MG63 (cell line): ENCODE data around the gene CDH24. TPM values are rescaled to one million over a fixed set of nuclear protein-coding genes. Genes with fewer than 3 reads are reported as not detected.

ENCODE experiments used
- DNase-seq: peaks from one replicate; pipeline ENCODE4 v3.0.0-alpha.2; 2020
- H3K27me3 ChIP-seq: fragments of 250-450 bp; sonication (Bioruptor Pico); 2 replicates; pipeline ENCODE4 v1.5.1; 2020; ENCODE audit warnings: mild to moderate bottlenecking, moderate library complexity
- H3K36me3 ChIP-seq: fragments of 250-450 bp; sonication (Bioruptor Pico); 2 replicates; pipeline ENCODE4 v1.5.1; 2020; ENCODE audit warnings: mild to moderate bottlenecking, moderate library complexity
- H3K4me3 ChIP-seq: fragments of 250-450 bp; sonication (Bioruptor Pico); 2 replicates; pipeline ENCODE4 v1.5.1; 2020; ENCODE audit warnings: mild to moderate bottlenecking, moderate library complexity
- H3K9me3 ChIP-seq: fragments of 250-450 bp; sonication (Bioruptor Pico); 2 replicates; pipeline ENCODE4 v1.5.1; 2020; ENCODE audit warnings: mild to moderate bottlenecking, moderate library complexity
- total RNA-seq: library from RNA; depleted of rRNA; stranded (reverse); fragments of >200 nt; shearing (Covaris generic); gene quantifications from 2 replicates; pipeline ENCODE4 v1.2.3, GENCODE V29; 2014; ENCODE audit warnings: low replicate concordance

CDH24 gene
- total RNA-seq, 1 experiment from 2014 or later, result 1.9 TPM

- no peaks in the 10 kb centered on the region for H3K36me3 ChIP-seq
- H3K27me3 ChIP-seq, result no peaks in the 10 kb centered on the region
- no peak for DNase-seq
- no peaks in the 10 kb centered on the region for H3K9me3 ChIP-seq
- H3K4me3 ChIP-seq, result no peak overlapping the region
Measured at GRCh38 chr14:23040100-23040499, 17.2 kb downstream of the CDH24 start.

DNA sequence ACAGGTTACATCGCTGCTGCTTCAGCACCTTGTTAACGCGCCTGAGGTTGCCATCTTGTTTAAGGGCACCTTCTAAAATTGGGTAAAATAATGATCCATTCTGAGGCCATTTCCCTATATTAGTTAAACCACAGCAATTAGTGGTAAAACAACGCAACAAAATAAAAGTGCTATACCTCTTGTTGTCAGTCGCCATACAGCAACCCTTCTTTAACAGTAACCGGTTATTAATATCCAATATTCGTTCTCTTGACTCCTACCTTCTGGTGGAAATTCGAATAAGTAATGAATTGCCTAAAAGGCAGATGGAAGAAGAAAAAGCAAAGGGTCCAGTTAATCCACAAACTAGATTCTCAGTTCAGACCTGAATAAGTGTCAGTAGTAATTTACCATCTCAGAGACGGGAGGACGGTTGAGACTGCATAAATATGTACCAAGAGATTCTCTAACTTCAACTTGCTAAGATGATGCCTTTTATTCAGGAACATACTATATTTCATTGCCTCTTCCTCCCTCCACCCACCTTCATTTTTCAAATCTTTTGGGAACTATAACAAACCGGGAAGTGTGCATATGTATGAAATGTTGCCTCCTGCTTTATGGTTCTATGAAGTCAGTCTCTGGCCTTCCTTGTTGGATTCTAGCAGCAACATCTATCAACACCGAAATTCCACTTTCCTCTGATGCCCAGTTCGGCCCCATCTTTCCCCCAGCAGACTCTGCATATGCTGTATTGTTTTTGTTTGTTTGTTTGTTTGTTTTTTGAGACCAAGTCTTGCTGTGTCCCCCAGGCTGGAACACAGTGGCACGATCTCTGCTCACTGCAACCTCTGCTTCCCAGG, 21.8 kb downstream of the CDH24 start:
- Histone ChIP-seq H3K36me3 (peaks cover 28% of the 10 kb centered on the region), H3K27me3 (no peaks in the 10 kb centered on the region), H3K4me3 (peak overlapping the region; percentile 80), H3K9me3 (no peaks in the 10 kb centered on the region)
- no peak for DNase-seq

DNA sequence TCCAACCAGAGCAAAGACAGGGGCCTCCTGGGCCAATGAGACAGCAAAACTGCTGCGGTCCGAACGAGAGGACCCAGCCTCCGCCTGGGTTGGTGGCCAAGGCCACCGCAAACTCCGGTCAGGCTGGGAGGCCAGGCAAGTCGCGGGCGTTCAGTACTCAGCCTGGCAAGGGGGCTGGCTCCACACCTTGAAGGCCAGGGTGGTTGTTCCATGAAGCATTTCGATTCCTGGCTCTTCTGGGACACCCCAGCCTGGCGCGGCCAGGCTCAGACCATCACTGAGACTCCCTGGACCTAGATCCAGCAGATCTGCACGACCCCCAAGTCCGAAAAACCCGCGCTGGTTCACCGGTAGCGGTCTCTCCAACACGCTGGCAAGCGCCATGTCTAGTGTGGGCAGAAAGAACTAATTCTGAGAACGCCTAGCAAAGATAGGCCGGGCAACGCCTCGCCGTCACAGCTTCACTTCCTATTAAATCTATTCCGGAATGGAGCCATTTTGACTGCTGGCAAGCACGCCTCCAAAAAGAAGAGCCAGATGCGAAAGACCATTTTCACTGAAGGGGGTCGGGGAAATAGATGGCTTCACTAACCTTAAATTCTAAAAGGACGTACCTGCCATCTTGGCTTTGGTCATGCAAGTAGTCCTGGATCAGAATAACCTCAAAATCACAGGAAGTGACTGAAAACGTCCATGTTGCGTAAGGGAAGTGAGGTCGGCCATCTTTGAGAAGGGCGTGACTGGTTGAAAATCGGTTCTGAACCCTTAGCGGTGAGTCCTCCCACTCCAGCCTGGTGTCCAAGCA, 22.6 kb downstream of the CDH24 start, which contains the start of gene PSMB5:
PSMB5 (minus strand) TSS at position 403 of the 805 bp plus-strand sequence; CDS start at position 384, 19 bp downstream.
- peaks cover 30% of the 10 kb centered on the region for H3K36me3 ChIP-seq
- no peaks in the 10 kb centered on the region for H3K9me3 ChIP-seq
- DNase-seq, result peak; percentile 84
- H3K27me3 ChIP-seq, result no peaks in the 10 kb centered on the region
- peak within 1 kb of the TSS; percentile 80 for H3K4me3 ChIP-seq

GRCh38 chr14:23033801-23034497, 23.4 kb downstream of the CDH24 start:
- Histone ChIP-seq H3K4me3 (peak overlapping the region; percentile 80), H3K9me3 (no peaks in the 10 kb centered on the region), H3K27me3 (no peaks in the 10 kb centered on the region), H3K36me3 (peaks cover 33% of the 10 kb centered on the region)
- no peak for DNase-seq

GRCh38 chr14:23033251-23033727, 24.0 kb downstream of the CDH24 start:
- H3K36me3 ChIP-seq, result peaks cover 35% of the 10 kb centered on the region
- no peaks in the 10 kb centered on the region for H3K27me3 ChIP-seq
- no peaks in the 10 kb centered on the region for H3K9me3 ChIP-seq
- DNase-seq, result no peak
- peak overlapping the region; percentile 80; the same call in 1 of the 2 replicates for H3K4me3 ChIP-seq

GRCh38 chr14:23030936-23031335, 26.4 kb downstream of the CDH24 start:
- H3K4me3 ChIP-seq, result no peak overlapping the region
- peaks cover 37% of the 10 kb centered on the region for H3K36me3 ChIP-seq
- no peaks in the 10 kb centered on the region for H3K9me3 ChIP-seq
- DNase-seq, result no peak
- no peaks in the 10 kb centered on the region for H3K27me3 ChIP-seq

GRCh38 chr14:23028799-23029198, 28.5 kb downstream of the CDH24 start:
- Histone ChIP-seq H3K4me3 (no peak overlapping the region), H3K36me3 (peaks cover 42% of the 10 kb centered on the region), H3K9me3 (no peaks in the 10 kb centered on the region), H3K27me3 (no peaks in the 10 kb centered on the region)
- DNase-seq, result no peak

GRCh38 chr14:23025151-23025814, 32.0 kb downstream of the CDH24 start:
- Histone ChIP-seq H3K36me3 (peaks cover 12% of the 10 kb centered on the region), H3K27me3 (no peaks in the 10 kb centered on the region), H3K4me3 (no peak overlapping the region), H3K9me3 (no peaks in the 10 kb centered on the region)
- DNase-seq, result no peak

DNA sequence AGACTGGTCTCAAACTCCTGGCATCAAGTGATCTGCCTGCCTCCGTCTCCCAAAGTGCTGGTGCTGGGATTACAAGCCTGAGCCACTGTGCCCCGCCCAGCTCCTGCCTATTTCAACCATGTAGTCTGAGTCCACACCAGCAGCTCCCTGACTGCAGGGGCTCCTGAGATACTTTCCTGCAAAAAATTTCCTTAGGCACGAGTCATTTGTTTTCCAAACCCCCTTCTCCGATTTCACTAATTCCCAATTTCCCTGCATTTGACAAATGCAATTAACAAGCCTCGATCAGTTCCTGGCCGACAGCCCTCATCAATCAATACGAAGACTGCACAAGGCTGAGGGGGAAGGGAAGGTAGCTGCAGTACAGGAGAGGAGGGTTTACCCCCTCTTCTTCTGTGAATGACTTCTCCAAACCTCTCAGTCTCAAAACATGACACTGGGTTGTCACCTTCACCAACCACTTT, 32.7 kb downstream of the CDH24 start:
- Histone ChIP-seq H3K36me3 (peaks cover 12% of the 10 kb centered on the region), H3K27me3 (no peaks in the 10 kb centered on the region), H3K4me3 (no peak overlapping the region), H3K9me3 (no peaks in the 10 kb centered on the region)
- no peak for DNase-seq

- Histone ChIP-seq H3K36me3 (peaks cover 7% of the 10 kb centered on the region), H3K27me3 (no peaks in the 10 kb centered on the region), H3K4me3 (no peak overlapping the region), H3K9me3 (no peaks in the 10 kb centered on the region)
- no peak for DNase-seq
Measured at GRCh38 chr14:23023795-23024152, 33.5 kb downstream of the CDH24 start.

DNA sequence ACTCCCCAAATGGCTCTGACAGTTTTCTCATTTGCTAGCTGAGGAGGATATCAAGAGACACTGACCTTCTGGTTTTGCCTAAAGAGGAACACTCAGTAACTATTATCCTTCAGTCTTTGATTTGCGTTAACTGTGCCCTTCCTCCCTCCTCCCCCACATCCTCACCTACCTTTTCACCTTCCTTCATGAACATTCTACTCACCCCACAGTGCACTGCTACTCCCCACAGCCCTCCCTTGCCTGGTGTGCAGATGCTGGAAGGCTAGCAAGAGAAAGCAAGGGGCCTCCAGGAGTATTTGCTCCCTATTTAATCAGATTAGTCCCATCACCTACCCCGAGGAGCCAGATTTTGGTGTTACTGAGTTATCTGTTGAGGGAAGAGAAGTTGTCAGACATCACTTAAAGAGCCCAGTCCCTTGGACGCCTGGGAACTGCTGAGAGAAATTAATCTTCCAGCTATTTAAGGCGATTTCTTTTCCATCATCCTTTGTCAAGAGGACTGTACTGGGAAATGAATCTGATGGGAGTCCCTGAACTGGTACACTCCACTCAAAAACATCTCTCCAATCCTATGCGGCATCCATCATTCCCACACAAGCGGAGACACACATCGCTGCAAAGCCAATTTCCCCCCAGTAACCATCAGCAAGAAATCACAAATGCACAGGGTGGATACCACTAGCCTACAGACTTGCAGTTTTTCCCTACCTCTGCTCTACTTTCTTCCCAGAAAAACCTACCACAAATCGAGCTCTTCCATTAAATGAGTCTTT, 34.1 kb downstream of the CDH24 start:
- H3K9me3 ChIP-seq, result no peaks in the 10 kb centered on the region
- no peaks in the 10 kb centered on the region for H3K27me3 ChIP-seq
- no peak for DNase-seq
- peaks cover 7% of the 10 kb centered on the region for H3K36me3 ChIP-seq
- no peak overlapping the region for H3K4me3 ChIP-seq

- no peaks in the 10 kb centered on the region for H3K9me3 ChIP-seq
- peaks cover 7% of the 10 kb centered on the region for H3K36me3 ChIP-seq
- no peak overlapping the region for H3K4me3 ChIP-seq
- H3K27me3 ChIP-seq, result no peaks in the 10 kb centered on the region
- DNase-seq, result no peak
Measured at GRCh38 chr14:23021889-23022442, 35.4 kb downstream of the CDH24 start.

DNA sequence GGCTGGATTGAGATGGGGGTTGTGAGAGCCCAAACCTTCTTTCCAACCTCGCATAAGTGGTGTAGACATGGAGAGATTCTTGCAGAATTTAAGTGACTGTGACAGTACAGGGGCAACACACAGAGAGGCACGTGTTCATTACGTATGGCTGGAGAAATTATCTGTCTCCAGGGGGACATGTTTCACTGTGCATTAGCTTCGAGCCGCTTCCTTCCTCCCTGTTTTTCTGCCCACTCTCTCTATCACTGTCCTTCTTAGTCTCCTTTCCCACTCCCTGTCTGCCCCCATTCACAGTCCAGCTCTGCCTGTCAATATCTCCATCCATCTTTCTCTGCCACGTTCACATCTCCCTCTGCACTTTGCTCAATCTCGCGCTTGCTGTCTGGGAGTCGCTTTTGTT, 35.9 kb downstream of the CDH24 start:
- DNase-seq, result no peak
- Histone ChIP-seq H3K27me3 (no peaks in the 10 kb centered on the region), H3K9me3 (no peaks in the 10 kb centered on the region), H3K36me3 (peaks cover 7% of the 10 kb centered on the region), H3K4me3 (no peak overlapping the region)

GRCh38 chr14:23020143-23021128, 36.9 kb downstream of the CDH24 start:
- DNase-seq, result no peak
- no peaks in the 10 kb centered on the region; the same call in 1 of the 2 replicates for H3K36me3 ChIP-seq
- H3K9me3 ChIP-seq, result no peaks in the 10 kb centered on the region
- H3K4me3 ChIP-seq, result no peak overlapping the region
- no peaks in the 10 kb centered on the region for H3K27me3 ChIP-seq
